Progenitor cell of endocrine pancreas (in vitro differentiated cells): ENCODE measurements around the gene PPP1R37. TPM values are rescaled to one million over a fixed set of nuclear protein-coding genes. Genes with fewer than 3 reads are reported as not detected.

Source experiments
- DNase-seq: peaks from one replicate; pipeline ENCODE4 v3.0.0; 2021; ENCODE audit warnings: low spot score; ENCODE audit not compliant: unreplicated experiment
- H3K27ac Mint-ChIP-seq: 2 replicates; pipeline ENCODE4 v1.8.0; 2021; ENCODE audit warnings: mild to moderate bottlenecking, moderate library complexity, mixed read lengths
- H3K27me3 Mint-ChIP-seq: 2 replicates; pipeline ENCODE4 v1.8.0; 2021; ENCODE audit warnings: mixed read lengths
- H3K36me3 Mint-ChIP-seq: 2 replicates; pipeline ENCODE4 v1.8.0; 2022; ENCODE audit warnings: mixed read lengths; ENCODE audit not compliant: insufficient read depth
- H3K4me1 Mint-ChIP-seq: 2 replicates; pipeline ENCODE4 v1.8.0; 2021; ENCODE audit warnings: low read depth, mixed read lengths
- H3K4me3 Mint-ChIP-seq: 2 replicates; pipeline ENCODE4 v1.8.0; 2021; ENCODE audit warnings: low read depth, mild to moderate bottlenecking, moderate library complexity, mixed read lengths
- H3K9me3 Mint-ChIP-seq: 2 replicates; pipeline ENCODE4 v1.8.0; 2021; ENCODE audit warnings: low read depth, mixed read lengths
- CTCF ChIP-seq: fragments of 200-600 bp; sonication (generic); IDR thresholded peaks from one replicate; pipeline ENCODE4 v1.5.0; 2021; ENCODE audit warnings: antibody characterized with exemption, mild to moderate bottlenecking; ENCODE audit not compliant: unreplicated experiment
- total RNA-seq: library from RNA; stranded (reverse); gene quantifications from 2 replicates; pipeline ENCODE4 v1.2.1, GENCODE V29; 2021

PPP1R37 gene
- total RNA-seq, 1 donor from 2014 or later: 45.8 TPM

- DNase-seq: no peak
- Mint-ChIP-seq H3K36me3 (peaks cover 3% of the 10 kb centered on the region), H3K9me3 (no peaks in the 10 kb centered on the region), H3K4me1 (peaks cover 46% of the 10 kb centered on the region), H3K27me3 (no peaks in the 10 kb centered on the region), H3K4me3 (no peak overlapping the region), H3K27ac (peak overlapping the region; percentile 73)
- no peak for TF ChIP-seq CTCF
These were observed 3.7 kb downstream of the PPP1R37 start for GRCh38 chr19:45096700-45097099.

GRCh38 chr19:45097450-45097775 lies 4.4 kb downstream of the PPP1R37 start:
- Mint-ChIP-seq H3K4me3 (no peak overlapping the region), H3K27ac (no peak overlapping the region), H3K36me3 (peaks cover 3% of the 10 kb centered on the region), H3K27me3 (no peaks in the 10 kb centered on the region), H3K4me1 (peaks cover 48% of the 10 kb centered on the region), H3K9me3 (no peaks in the 10 kb centered on the region)
- DNase-seq: no peak
- no peak for TF ChIP-seq CTCF

- Mint-ChIP-seq H3K4me1 (peaks cover 49% of the 10 kb centered on the region), H3K27me3 (no peaks in the 10 kb centered on the region), H3K9me3 (no peaks in the 10 kb centered on the region), H3K4me3 (no peak overlapping the region), H3K27ac (no peak overlapping the region), H3K36me3 (peaks cover 3% of the 10 kb centered on the region)
- DNase-seq: no peak
- no peak for TF ChIP-seq CTCF
These were observed 5.0 kb downstream of the PPP1R37 start for GRCh38 chr19:45097776-45098520.

- DNase-seq: no peak
- H3K9me3 Mint-ChIP-seq: no peaks in the 10 kb centered on the region
- TF ChIP-seq CTCF: no peak
- H3K4me1 Mint-ChIP-seq: peaks cover 50% of the 10 kb centered on the region
- peaks cover 3% of the 10 kb centered on the region for H3K36me3 Mint-ChIP-seq
- H3K4me3 Mint-ChIP-seq: no peak overlapping the region
- H3K27ac Mint-ChIP-seq: no peak overlapping the region
- no peaks in the 10 kb centered on the region for H3K27me3 Mint-ChIP-seq
These were observed 5.8 kb downstream of the PPP1R37 start for GRCh38 chr19:45098521-45099466.

- Mint-ChIP-seq H3K4me1 (peaks cover 50% of the 10 kb centered on the region), H3K27ac (peak overlapping the region; percentile 67), H3K9me3 (no peaks in the 10 kb centered on the region), H3K4me3 (no peak overlapping the region), H3K36me3 (peaks cover 3% of the 10 kb centered on the region), H3K27me3 (no peaks in the 10 kb centered on the region)
- no peak for TF ChIP-seq CTCF
- no peak for DNase-seq
These were observed 6.7 kb downstream of the PPP1R37 start for GRCh38 chr19:45099467-45100191.
